Caki2 (cell line): ENCODE results near the gene MT1M. TPM values are rescaled to one million over a fixed set of nuclear protein-coding genes. Genes with fewer than 3 reads are reported as not detected.
A peak's percentile ranks its signal among the peaks of the same experiment; 100 is the strongest.
"Not testable (repeated sequence)": the region's sequence is repeated elsewhere in the genome, so short reads cannot be mapped to it uniquely, and the experiment has no call there.

Experiments used
- DNase-seq: peaks from one replicate; pipeline ENCODE4 v3.0.0-alpha.2; 2015; ENCODE audit warnings: low read depth
- in situ Hi-C: cut with HindIII; loops from 2 replicates; pipeline ENCODE4 v1.10.0; 2016; ENCODE audit warnings: low sequenced_read_pairs, low pct_unique_long_range_greater_than_20kb, mixed read lengths
- total RNA-seq: library from RNA; depleted of rRNA; stranded (reverse); fragments of >200 nt; shearing (Covaris generic); gene quantifications from 2 replicates; pipeline ENCODE4 v1.2.3, GENCODE V29; 2014; ENCODE audit warnings: low replicate concordance

The MT1M gene
- total RNA-seq, 1 experiment from 2014 or later, result not detected

DNA sequence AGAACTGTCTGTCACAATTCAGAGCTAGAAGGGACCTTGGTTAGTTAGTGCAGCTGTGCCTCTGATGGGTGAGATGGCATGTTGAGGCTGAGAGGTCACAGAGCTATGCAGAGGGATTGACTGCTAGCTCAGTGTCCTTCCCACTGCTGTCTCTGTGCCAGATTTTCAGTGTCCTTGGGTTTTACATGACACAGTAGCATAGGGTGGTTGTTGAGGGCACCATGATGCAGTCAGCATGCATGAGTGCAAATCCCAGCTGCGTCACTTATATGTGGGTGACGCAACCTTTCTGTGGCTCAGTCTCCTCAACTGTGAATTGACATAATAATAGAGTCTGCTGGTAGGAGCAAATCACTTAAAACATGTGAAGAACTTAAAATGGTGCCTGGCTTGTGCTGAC, 8.7 kb downstream of the MT1M start:
- in situ Hi-C loops, result no loop called here
- no peak for DNase-seq

DNA sequence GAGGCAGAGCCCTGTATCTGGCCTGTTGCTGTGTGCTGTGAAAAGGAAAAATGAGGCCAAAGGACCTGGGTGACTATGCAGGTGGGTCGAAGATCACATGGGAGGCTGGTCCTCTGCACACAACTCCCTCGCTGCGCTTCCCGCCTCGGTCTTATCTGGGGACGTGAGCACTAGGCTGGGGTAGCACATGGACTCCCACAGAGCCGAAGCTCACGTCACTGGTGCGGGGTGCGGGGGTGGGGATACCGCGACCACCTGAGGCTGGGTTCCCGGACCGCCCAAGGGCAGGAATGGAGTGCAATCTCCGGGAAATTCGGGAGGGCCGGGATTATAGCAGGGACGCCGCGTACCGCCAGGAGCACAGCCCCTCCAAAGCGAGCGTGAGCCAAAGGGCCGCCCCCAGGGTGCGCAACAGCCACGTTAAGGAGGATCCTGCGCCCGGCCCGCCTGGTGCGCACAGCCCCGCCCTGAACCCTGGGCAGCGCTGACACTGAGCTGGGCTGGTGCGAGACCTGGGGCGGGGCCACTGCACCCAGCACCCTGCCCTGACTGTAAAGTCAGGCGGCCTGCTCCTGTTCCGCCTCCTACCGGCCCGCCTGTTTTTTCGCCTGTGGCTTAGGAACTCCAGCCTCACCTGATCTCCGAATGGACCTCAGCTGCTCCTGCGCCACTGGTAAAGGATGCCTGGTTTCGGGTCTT, 10.8 kb downstream of the MT1M start:
- in situ Hi-C loops, result no loop called here
- peak; percentile 86 for DNase-seq

DNA sequence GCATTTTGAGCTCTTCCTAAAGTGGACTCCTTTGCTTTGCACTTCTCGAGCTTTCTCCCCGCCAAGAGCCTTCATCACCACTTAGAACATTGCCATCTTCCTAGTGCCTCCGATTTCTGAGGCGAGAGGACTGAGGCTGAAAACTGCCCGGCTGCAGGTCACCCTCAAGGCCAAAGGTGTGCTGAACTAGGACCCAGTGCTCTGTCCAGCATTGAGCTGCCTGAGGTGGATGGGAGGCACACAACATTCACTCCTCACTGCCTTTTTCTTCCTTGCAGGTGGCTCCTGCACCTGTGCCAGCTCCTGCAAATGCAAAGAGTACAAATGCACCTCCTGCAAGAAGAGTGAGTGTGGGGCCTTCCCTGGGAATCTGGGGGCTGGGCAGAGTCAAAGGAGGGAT, 11.4 kb downstream of the MT1M start:
- in situ Hi-C loops, result no loop called here
- DNase-seq, result no peak

DNA sequence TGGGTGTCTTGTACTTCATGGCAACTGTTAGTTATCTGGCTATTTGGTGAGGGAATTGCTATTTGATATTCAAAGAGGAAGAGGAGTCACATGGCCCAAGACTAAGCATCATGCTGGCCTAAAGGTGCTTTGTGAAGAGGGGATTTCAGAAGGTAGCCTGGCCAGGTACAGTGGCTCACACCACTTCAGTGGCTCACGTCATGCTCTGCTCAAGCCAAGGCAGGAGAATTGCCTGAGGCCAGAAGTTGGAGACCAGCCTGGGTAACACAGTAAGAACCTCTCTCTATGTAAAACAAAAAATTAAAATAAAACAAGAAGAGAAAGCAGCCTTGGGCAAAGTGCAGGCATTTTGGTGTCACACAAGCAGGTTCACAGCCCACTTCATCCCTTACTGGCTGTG, 12.9 kb downstream of the MT1M start:
- in situ Hi-C loops, result no loop called here
- no peak for DNase-seq

DNA sequence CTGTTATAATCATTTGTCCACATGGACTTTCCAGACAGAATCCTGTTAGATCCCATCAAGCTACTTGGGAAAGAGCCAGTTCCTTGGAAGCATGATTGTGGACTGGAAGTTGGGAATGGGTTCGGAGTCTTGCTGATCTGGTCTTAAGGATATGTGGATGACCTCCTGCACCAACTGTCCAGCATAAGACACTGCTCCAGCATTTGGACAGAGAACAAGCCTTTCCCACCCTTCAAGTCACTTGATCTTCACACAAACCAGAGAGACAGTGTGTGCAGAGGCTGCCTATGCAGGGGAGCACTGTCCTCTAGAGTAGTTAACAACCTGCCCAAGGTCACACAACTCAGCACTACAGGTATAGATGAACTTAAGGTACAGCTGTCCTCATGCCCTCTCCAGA, 13.4 kb downstream of the MT1M start:
- in situ Hi-C loops, result no loop called here
- no peak for DNase-seq

DNA sequence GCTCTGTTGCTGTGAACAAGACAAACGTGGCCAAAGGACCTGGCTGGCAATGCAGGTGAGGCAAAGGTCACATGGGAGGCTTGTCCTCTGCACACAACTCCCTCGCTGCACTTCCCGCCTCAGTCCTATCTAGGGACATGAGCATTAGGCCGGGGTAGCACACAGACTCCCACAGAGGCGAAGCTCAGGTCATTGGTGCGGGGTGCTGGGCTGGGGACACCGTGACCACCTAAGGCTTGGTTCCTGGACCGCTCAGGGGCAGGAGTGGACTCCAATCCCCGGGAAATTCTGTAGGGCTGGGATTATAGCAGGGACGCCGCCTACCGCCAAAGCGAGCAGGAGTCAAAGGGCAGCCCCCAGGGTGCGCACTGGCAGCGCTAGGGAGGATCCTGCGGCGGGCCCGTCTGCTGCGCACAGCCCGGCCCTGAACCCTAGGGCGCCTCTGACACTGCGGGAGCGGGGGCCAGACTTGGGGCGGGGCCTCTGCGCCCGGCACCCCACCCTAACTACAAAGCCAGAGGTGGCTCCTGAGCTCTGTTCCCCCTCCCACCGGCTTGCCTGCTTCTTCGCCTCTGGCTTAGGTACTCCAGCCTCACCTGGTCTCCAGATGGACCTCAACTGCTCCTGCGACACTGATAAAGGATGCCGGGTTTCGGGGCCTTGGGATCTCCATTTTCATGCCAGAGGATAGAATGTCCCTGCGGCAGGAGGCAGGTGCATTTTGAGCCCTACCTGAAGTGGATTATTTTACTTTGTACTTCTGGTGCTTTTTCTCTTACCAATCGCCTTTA, 15.4 kb downstream of the MT1M start:
- DNase-seq, result no peak
- in situ Hi-C loops, result no loop called here

DNA sequence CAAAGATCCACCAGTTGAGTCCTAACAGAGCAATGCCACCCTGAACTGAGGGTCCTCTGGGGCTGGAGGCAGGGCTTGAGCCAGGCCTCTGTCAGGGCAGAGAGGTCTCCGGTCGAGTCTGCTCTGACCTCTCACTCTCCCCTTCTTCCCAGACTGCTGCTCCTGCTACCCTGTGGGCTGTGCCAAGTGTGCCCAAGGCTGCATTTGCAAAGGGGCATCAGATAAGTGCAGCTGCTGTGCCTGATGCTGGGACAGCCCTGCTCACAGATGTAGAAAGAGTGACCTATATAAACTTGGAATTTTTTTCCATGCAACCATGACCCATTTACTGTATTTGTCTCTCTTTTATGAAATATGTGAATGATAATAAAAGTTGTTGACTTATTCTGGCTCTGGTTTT, 16.8 kb downstream of the MT1M start:
- DNase-seq, result no peak
- in situ Hi-C loops, result no loop called here

DNA sequence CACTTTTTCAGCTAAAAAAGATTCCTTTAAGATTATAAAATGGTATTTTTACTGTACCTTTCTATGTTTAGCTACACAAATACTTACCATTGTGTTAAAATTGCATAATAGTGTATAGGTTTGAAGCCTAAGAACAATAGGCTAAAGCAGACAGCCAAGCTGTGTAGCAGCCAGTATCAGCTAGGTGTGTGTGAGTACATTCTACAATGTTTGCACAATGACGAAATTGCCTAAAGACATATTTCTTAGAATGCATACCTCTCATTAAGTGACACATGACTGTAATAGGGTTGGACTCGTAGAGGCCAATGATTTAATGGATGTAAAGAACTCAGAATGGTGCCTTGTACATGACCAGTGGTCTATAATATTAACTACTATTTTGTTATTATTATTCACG, 17.4 kb downstream of the MT1M start:
- in situ Hi-C loops, result no loop called here

DNA sequence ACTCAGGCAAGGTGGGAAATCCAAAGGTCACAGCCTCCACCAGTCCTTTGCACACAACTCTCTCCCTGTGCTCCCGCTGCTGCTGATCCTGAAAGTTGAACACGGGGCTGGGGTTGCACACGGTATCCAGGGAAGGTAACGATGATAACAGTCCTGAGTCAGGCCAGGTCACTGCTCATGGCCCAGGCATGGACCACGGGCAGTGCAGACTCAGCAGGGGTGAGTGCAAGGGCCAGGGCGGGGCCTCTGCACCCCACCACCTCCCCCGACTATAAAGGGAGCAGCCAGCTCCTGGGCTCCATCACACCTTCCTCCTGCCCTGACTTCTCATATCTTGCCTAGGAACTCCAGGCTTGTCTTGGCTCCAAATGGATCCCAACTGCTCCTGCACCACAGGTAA, 19.1 kb downstream of the MT1M start, which contains the start of gene MT1B:
TSS of gene MT1B (plus strand) at position 301 of the 400 bp plus-strand sequence. CDS start at position 369, 68 bp downstream.
- in situ Hi-C loops, result no loop called here

More for the DNA sequence above, 17.4 kb downstream of the MT1M start:
- DNase-seq, result no peak

DNA sequence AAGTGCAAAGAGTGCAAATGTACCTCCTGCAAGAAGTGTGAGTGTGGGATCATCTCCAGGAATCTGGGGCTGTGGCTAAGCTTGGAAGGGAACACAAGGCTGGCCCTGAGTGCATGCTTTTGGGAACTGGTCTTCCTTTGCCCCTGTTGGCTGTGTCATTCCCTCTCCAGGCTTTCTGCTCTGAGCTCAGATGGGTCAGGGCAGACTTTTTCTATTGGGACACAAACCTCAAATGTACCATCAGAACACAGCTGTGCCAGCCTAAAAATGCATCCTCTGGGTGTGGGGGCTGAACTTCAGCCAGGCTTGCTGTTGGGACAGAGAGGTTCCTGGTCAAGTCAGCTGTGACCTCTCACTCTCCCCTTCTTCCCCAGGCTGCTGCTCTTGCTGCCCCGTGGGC, 20.1 kb downstream of the MT1M start:
- in situ Hi-C loops, result no loop called here
- DNase-seq, result no peak

More for the DNA sequence above, 19.1 kb downstream of the MT1M start, which contains the start of gene MT1B:
- DNase-seq, result no peak

DNA sequence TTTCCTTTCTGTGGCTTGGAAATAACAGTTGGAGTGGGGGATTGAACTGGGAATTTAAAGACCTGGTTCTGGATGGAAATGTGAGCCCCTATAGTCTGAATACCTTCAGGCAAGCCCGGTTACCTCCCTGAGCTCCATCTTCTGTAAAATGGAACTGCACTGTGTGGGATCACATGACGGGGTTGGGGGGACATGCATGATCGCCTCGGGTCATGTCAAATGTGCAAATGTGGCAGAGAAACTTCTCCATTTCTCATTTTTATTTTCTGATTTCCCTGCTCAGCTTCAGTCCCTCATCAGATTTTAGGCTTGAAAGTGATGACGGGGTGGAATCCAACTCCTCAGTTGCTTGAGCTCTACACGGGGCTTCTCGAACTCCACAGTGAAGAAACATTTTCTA, 20.8 kb downstream of the MT1M start:
- no peak for DNase-seq
- in situ Hi-C loops, result no loop called here

DNA sequence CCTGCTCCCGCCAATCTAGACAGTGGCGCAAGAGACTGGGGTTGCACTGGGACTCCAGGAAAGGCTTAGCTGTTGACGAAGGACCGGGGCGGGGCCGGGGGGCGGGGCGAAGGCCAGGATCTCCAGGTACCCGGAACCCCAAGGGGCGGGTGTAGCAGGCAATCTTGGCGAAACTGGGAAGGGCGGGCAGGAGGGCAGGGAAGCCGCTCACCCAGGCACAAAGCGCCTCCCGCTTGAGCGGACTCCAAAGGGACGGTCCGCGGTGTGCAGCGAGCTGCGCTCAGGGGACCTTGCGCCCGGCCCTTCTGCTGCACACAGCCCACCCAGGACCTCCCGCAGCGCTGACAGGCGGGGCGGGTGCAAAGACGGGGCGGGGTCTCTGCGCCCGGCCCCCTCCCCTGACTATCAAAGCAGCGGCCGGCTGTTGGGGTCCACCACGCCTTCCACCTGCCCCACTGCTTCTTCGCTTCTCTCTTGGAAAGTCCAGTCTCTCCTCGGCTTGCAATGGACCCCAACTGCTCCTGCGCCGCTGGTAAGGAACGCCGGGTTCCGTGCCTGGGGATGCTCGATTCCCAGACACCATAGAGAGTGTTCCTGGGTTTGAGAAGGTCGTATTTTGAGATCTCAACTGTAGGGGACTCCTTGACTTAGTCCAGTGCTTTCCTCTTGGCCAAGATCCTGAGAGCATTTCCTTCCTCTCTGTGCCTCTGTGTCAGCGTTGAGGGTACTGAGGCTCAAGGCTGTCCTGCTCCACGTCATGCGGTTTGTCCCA, 25.3 kb downstream of the MT1M start, which contains the start of gene MT1F:
TSS of gene MT1F (plus strand) at position 405 of the 772 bp plus-strand sequence. CDS start at position 505, 100 bp downstream.
- DNase-seq, result peak; percentile 72
- in situ Hi-C loops, result no loop called here

DNA sequence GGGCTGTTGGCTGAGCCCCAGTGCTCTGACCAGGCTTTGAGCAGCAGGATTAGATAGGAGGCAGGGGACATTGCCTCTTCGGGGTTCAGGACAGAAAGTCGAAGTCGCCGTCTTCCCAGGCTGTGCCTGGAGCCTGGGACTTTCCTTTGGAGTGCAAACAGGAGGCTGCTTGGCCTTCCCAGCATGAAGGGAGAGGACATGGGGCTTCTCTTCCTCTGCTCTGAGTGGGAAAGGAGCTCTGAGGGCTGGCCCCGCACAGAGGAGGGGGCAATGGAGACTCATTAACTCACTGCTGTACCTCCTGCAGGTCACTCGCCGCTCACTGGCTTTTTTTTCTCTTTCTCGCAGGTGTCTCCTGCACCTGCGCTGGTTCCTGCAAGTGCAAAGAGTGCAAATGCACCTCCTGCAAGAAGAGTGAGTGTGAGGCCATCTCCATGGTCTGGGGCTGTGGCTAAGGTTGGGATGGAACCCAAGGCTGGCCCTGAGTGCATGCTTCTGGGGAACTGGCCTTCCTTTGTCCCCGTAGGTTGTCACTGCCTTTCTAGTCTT, 25.9 kb downstream of the MT1M start:
- no peak for DNase-seq
- in situ Hi-C loops, result no loop called here

DNA sequence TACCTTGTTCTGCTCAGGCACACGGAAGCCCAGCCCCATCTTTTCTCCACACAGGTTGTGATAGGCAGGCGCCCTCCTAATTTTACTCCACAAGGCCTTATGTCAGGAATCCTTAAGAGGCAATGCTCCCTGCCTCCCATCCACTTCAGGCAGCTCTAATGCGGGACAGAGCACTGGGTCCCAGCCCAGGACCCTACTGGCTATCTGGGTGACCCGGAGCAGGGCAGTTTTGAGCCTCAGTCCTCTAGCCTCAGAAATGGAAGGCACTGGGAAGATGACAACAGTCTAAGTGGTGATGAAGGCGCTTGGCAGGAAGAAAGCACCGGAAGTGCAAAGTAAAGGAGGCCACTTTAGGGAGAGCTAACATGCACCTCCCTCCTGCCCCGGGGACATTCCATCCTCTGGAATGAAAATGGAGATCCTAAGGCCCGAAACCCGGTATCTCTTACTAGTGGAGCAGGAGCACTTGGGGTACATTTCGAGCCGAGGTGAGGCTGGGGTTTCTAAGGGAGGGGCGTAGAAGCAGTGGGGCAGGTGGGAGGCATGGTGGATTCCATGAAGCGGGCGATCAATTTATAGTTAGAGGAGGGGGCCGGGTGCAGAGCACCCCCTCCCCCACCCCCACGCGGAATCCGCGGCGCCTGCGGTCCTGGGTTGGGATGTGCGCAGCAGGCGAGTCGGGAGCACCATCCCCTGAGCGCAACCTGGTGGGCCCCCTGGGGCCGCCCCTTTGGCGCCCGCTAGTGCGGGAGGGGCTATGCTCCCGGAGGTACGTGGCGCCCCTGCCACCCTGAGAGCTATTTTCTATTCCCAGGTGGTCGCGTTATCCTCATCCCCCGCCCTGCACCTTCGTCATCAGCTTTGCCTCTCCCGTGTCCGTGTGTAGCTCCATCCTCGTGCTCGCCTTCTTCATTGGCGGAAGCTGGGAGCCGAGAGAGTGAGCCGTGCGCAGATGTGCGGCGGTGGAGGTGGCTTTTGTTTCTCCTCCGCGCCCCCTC, 30.2 kb downstream of the MT1M start:
- DNase-seq, result no peak
- in situ Hi-C loops, result no loop called here

DNA sequence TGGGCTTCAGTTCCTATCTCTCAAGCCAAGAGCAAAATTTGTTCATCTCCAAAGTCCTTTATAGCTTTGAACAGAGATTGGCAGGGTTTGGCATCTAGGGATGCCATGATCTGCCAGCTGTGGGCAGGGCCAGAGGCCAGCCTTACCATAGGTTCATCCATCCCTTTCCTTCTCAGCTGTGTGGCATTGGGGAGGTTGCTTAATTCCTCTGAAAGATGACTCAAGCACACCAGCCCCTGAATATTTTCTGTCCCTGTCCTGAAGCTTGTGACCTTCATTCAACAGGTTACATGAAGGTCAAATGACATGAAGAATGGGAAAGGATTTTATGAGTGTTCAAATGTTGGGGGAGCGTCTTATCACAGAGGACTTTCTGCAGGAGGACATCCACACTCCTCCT, 32.0 kb downstream of the MT1M start:
- in situ Hi-C loops, result no loop called here

DNA sequence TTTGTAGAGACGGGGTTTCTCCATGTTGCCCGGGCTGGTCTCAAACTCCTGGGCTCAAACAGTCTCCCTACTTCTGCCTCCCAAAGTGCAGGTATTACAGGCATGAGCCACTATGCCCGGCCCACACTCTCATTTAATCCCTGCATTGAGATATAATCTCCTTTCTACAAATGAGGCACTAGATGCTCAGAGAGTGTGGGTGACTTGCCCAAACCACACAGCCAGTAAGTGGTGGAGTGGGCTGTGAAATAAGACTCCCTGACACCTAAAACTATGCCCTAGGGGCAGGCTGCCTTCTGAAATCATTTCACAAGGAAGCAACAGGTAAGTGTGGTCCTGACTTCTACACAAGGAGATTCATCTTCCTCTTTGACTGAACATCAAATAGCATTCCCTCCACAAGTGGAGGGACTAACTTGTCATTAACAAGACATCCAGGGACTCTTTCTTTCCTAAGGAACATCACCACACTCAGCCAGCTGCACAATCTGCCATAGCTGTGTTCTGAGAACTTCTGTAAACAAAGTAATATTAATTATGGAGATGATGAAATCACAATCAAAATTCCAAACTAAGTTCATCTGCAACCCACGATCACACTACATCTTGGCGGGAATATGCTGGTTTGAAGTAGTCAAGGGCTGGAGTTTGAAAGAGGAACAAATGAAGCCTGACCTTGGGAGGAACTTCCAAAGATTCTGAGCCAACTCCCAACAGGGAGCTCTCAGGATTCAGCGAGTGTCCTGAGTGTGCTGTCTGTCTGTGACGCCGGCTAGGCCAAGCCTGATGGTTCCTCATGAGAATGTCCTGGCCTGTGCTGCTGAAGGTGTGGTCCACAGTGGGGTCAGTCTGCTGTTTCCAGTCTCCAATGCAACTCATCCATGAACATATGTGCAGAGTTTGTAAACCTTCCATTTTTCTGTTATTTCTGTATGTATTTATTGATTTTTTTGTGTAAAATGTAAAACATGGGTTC, 33.1 kb downstream of the MT1M start:
- DNase-seq, in situ Hi-C loops: not testable (repeated sequence)

More for the DNA sequence above, 32.0 kb downstream of the MT1M start:
- DNase-seq, result no peak
